Lower leg skin (tissue), 4 donors: ENCODE measurements around the gene APOB. TPM values are rescaled to one million over a fixed set of nuclear protein-coding genes. Genes with fewer than 3 reads are reported as not detected.

ENCODE experiments used
- DNase-seq, 2 donors: peaks; one replicate each; pipeline ENCODE4 v3.0.0-alpha.2; 2019; ENCODE audit warnings: low spot score in 2 of 2
- H3K4me3 ChIP-seq: fragments of 200-600 bp; sonication (generic); 2 replicates; pipeline ENCODE4 v1.5.1; 2017; ENCODE audit warnings: mild to moderate bottlenecking, low read depth; ENCODE audit not compliant: poor library complexity, severe bottlenecking
- CTCF ChIP-seq, 3 donors: fragments of 450-650 bp; IDR thresholded peaks; one replicate each; pipeline ENCODE4 v1.5.1; 2016; ENCODE audit warnings: antibody characterized with exemption in 3 of 3, mild to moderate bottlenecking in 3 of 3, moderate library complexity in 2 of 3
- POLR2A ChIP-seq, 2 donors: fragments of 450-650 bp; IDR thresholded peaks; one replicate each; pipeline ENCODE4 v1.6.1; 2016 to 2017; ENCODE audit warnings: antibody characterized with exemption in 2 of 2, mild to moderate bottlenecking in 1 of 2, moderate library complexity in 1 of 2
- WGBS, 2 donors: methylation state at CpG; one replicate each; pipeline ENCODE4 v1.1.5; 2018; 5-methylcytosine and 5-hydroxymethylcytosine counted together
- intact Hi-C: fragments of 100-400 bp; cut with DNase I; formaldehyde crosslinking; loops from one replicate; pipeline ENCODE4 v1.15.0; 2023; ENCODE audit warnings: low total_unique reads
- total RNA-seq, 4 donors: library from RNA; depleted of rRNA; stranded (reverse); fragments of >200 nt; gene quantifications; one replicate each; pipeline ENCODE4 v1.1.0, GENCODE V29; 2016

The APOB gene
- total RNA-seq, 4 donors from 2014 or later = 2.2 to 3.2 (median 2.3) TPM

- DNase-seq = peak; percentile 53 to 91
- no peak for TF ChIP-seq POLR2A (IDR thresholded peaks at IDR 0.05)
- TF ChIP-seq CTCF (IDR thresholded peaks at IDR 0.05) = peak in 2 of 3 donors; percentile 81 to 84
- intact Hi-C loops = loop anchor here (10.0 kb wide), 1 partner anchor 72 kb away; no protein-coding TSS in a partner anchor
- WGBS, 2 donors = 13 to 15% methylated on average over 21 to 23 of the region's 25 CpGs
- no peak overlapping the region for H3K4me3 ChIP-seq
Observed at GRCh38 chr2:21042958-21043743, 722 bp downstream of the APOB start.

- DNase-seq = no peak
- no peak for TF ChIP-seq POLR2A (IDR thresholded peaks at IDR 0.05)
- no peak for TF ChIP-seq CTCF (IDR thresholded peaks at IDR 0.05)
- WGBS, 2 donors = 25 to 30% methylated on average over 5 of the region's 5 CpGs
- no peak overlapping the region for H3K4me3 ChIP-seq
- intact Hi-C loops = loop anchor here (10.0 kb wide), 1 partner anchor 72 kb away; no protein-coding TSS in a partner anchor
Observed at GRCh38 chr2:21042708-21042957, 1.2 kb downstream of the APOB start.

GRCh38 chr2:21041943-21042707 is 1.7 kb downstream of the APOB start:
- no peak for DNase-seq
- H3K4me3 ChIP-seq = no peak overlapping the region
- 79 to 82% methylated on average over 16 of the region's 16 CpGs for WGBS, 2 donors
- intact Hi-C loops = loop anchor here (10.0 kb wide), 1 partner anchor 73 kb away; no protein-coding TSS in a partner anchor
- TF ChIP-seq POLR2A (IDR thresholded peaks at IDR 0.05) (no peak), CTCF (IDR thresholded peaks at IDR 0.05) (no peak)

- no peak for DNase-seq
- 85 to 88% methylated on average over 4 of the region's 4 CpGs for WGBS, 2 donors
- H3K4me3 ChIP-seq = no peak overlapping the region
- no peak for TF ChIP-seq CTCF (IDR thresholded peaks at IDR 0.05)
- TF ChIP-seq POLR2A (IDR thresholded peaks at IDR 0.05) = no peak
- intact Hi-C loops = loop anchor here (10.0 kb wide), 1 partner anchor 73 kb away; no protein-coding TSS in a partner anchor
Observed at GRCh38 chr2:21041462-21041861, 2.4 kb downstream of the APOB start.

- no peak overlapping the region for H3K4me3 ChIP-seq
- no peak for DNase-seq
- intact Hi-C loops = loop anchor here (10.0 kb wide), 1 partner anchor 74 kb away; no protein-coding TSS in a partner anchor
- TF ChIP-seq POLR2A (IDR thresholded peaks at IDR 0.05) (no peak), CTCF (IDR thresholded peaks at IDR 0.05) (no peak)
- 80 to 82% methylated on average over 14 of the region's 14 CpGs for WGBS, 2 donors
Observed at GRCh38 chr2:21040468-21041377, 3.1 kb downstream of the APOB start.
